HepG2 (cell line): Measurements from ENCODE around the gene PLPPR4. TPM values are rescaled to one million over a fixed set of nuclear protein-coding genes. Genes with fewer than 3 reads are reported as not detected.

Source experiments
- ATAC-seq: fragments of 200-7000 bp; cut with Tn5 transposase; 3 replicates; pipeline ENCODE4 v1.9.1; 2020; ENCODE audit warnings: mild to moderate bottlenecking, moderate library complexity
- BruUV-seq: library from RNA; stranded (reverse); fragments of 400-500 nt; replicated peaks from 2 replicates; lab custom pipeline; 2021; lab: Mats Ljungman, UMichigan
- CTCF ChIA-PET: fragments of 300-600 bp; formaldehyde crosslinking; extraction: SDS; loops from one replicate; lab custom pipeline; 2021; ENCODE audit warnings: low total read pairs, inconsistent platforms, low intra/inter-chr PET ratio; lab: Yijun Ruan, JAX
- POLR2A ChIA-PET: fragments of 350-600 bp; sonication (Branson Sonifier 250); formaldehyde crosslinking; loops from one replicate; lab custom pipeline; 2020; ENCODE audit warnings: antibody characterized with exemption, inconsistent platforms; lab: Yijun Ruan, JAX
- DNase-seq: peaks from one replicate; pipeline ENCODE4 v3.0.0-alpha.2; 2015; ENCODE audit warnings: low spot score
- FAIRE-seq: peaks from 3 replicates; lab custom pipeline; 2011; peaks lifted over from hg19 to GRCh38; lab: Jason Lieb, UNC
- H2AFZ ChIP-seq: one replicate; pipeline ENCODE4 v1.6.1; 2011; ENCODE audit warnings: low read length, inconsistent platforms
- H3K27ac ChIP-seq: fragments of 300-600 bp; 3 replicates; pipeline ENCODE4 v1.8.0; 2011; ENCODE audit warnings: mixed run types, mild to moderate bottlenecking, mixed read lengths, low read length, inconsistent platforms; ENCODE audit not compliant: insufficient read depth; ENCODE audit errors: extremely low read length
- H3K27me3 ChIP-seq, 2 experiments: fragments of 200-600 bp in 1 of 2; 2 replicates in 1 of 2; 3 replicates in 1 of 2; pipeline versions ENCODE4 v1.6.0 to v1.8.0; 2011; ENCODE audit warnings: low read length in 2 of 2, mild to moderate bottlenecking in 2 of 2, moderate library complexity in 2 of 2, inconsistent platforms in 1 of 2; ENCODE audit not compliant: insufficient read depth in 2 of 2, control insufficient read depth in 1 of 2
- H3K36me3 ChIP-seq, 2 experiments: fragments of 200-600 bp in 1 of 2; replicated peaks in 1 of 2; 2 replicates in 1 of 2; 3 replicates in 1 of 2; pipeline versions ENCODE4 v1.5.1 to v1.8.0; 2011; ENCODE audit warnings: low read length in 2 of 2, inconsistent platforms in 1 of 2; ENCODE audit not compliant: insufficient read depth in 2 of 2, control insufficient read depth in 1 of 2
- H3K4me1 ChIP-seq: 2 replicates; pipeline ENCODE4 v1.5.1; 2012; ENCODE audit warnings: low read length, inconsistent platforms; ENCODE audit not compliant: insufficient read depth
- H3K4me2 ChIP-seq: 2 replicates; pipeline ENCODE4 v1.6.0; 2011; ENCODE audit warnings: low read depth, low read length, inconsistent platforms
- H3K4me3 ChIP-seq, 3 experiments: fragments of 200-600 bp in 1 of 3; sonication (generic), shearing (Covaris generic) in 1 of 3; replicated peaks in 1 of 3; 2 replicates each; pipeline ENCODE4 v1.5.1; 2011 to 2016; ENCODE audit warnings: low read length in 3 of 3, inconsistent platforms in 2 of 3, low read depth in 2 of 3, mild to moderate bottlenecking in 2 of 3, control low read depth in 1 of 3, mixed read lengths in 1 of 3; ENCODE audit not compliant: insufficient read depth in 1 of 3
- H3K79me2 ChIP-seq: one replicate; pipeline ENCODE4 v1.6.1; 2011; ENCODE audit warnings: low read length, inconsistent platforms; ENCODE audit not compliant: insufficient read depth
- H3K9ac ChIP-seq: 2 replicates; pipeline ENCODE4 v1.6.0; 2011; ENCODE audit warnings: mild to moderate bottlenecking, low read depth, low read length, inconsistent platforms; ENCODE audit not compliant: insufficient read depth
- H3K9me3 ChIP-seq: 2 replicates; pipeline ENCODE4 v1.5.1; 2012; ENCODE audit warnings: mild to moderate bottlenecking, low read length
- H4K20me1 ChIP-seq: 2 replicates; pipeline ENCODE4 v1.6.0; 2011; ENCODE audit warnings: inconsistent platforms, mild to moderate bottlenecking, low read length, moderate library complexity; ENCODE audit not compliant: insufficient read depth
- AGO1 ChIP-seq: fragments of 200-400 bp; formaldehyde crosslinking; IDR thresholded peaks from 2 replicates; pipeline ENCODE4 v1.6.1; 2017; ENCODE audit warnings: mild to moderate bottlenecking, low read depth, low read length, moderate library complexity; ENCODE audit not compliant: poor library complexity, severe bottlenecking
- ATF7-NPFF ChIP-seq: sonication (generic); formaldehyde crosslinking; IDR thresholded peaks from 2 replicates; pipeline ENCODE4 v1.8.1; 2023; ENCODE audit warnings: mild to moderate bottlenecking, low read depth, missing genetic modification reagents, moderate library complexity
- HNRNPUL1 ChIP-seq: fragments of 200-400 bp; formaldehyde crosslinking; IDR thresholded peaks from 2 replicates; pipeline ENCODE4 v1.6.1; 2017; ENCODE audit warnings: low read depth, mild to moderate bottlenecking, low read length, moderate library complexity
- MXD3 ChIP-seq: IDR thresholded peaks from 2 replicates; pipeline ENCODE4 v1.6.1; 2016; ENCODE audit warnings: mild to moderate bottlenecking, missing biosample characterization, missing genetic modification reagents
- NFKB2 ChIP-seq: sonication (generic); formaldehyde crosslinking; IDR thresholded peaks from 2 replicates; pipeline ENCODE4 v1.4.0; 2020; ENCODE audit warnings: missing genetic modification reagents, borderline replicate concordance
- SPEN ChIP-seq: sonication (generic); formaldehyde crosslinking; IDR thresholded peaks from 2 replicates; pipeline ENCODE4 v1.5.1; 2020; ENCODE audit warnings: low read depth, mild to moderate bottlenecking, missing genetic modification reagents
- TFDP1 ChIP-seq: IDR thresholded peaks from 2 replicates; pipeline ENCODE4 v1.6.1; 2016; ENCODE audit warnings: missing compliant biosample characterization, missing genetic modification reagents, borderline replicate concordance
- THAP7 ChIP-seq: sonication (generic); formaldehyde crosslinking; IDR thresholded peaks from 2 replicates; pipeline ENCODE4 v1.8.1; 2023; ENCODE audit warnings: mild to moderate bottlenecking, missing genetic modification reagents
- ZKSCAN5 ChIP-seq: sonication (generic); formaldehyde crosslinking; IDR thresholded peaks from 2 replicates; pipeline ENCODE4 v1.5.1; 2020; ENCODE audit warnings: mild to moderate bottlenecking, missing genetic modification reagents
- ZNF121 ChIP-seq: sonication (generic); formaldehyde crosslinking; IDR thresholded peaks from 2 replicates; pipeline ENCODE4 v1.5.0; 2020; ENCODE audit warnings: mild to moderate bottlenecking, missing genetic modification reagents
- ZNF136 ChIP-seq: sonication (generic); formaldehyde crosslinking; IDR thresholded peaks from 2 replicates; pipeline ENCODE4 v1.8.1; 2022; ENCODE audit warnings: low read depth, mild to moderate bottlenecking, moderate library complexity, missing genetic modification reagents
- ZNF224 ChIP-seq: sonication (generic); formaldehyde crosslinking; IDR thresholded peaks from 2 replicates; pipeline ENCODE4 v1.5.0; 2020; ENCODE audit warnings: mild to moderate bottlenecking, missing genetic modification reagents
- ZNF235 ChIP-seq: sonication (generic); formaldehyde crosslinking; IDR thresholded peaks from 2 replicates; pipeline ENCODE4 v1.8.1; 2023; ENCODE audit warnings: mild to moderate bottlenecking, missing genetic modification reagents, borderline replicate concordance
- ZNF326 ChIP-seq: sonication (generic); formaldehyde crosslinking; IDR thresholded peaks from 2 replicates; pipeline ENCODE4 v1.4.0; 2020; ENCODE audit warnings: missing genetic modification reagents, borderline replicate concordance
- ZNF563 ChIP-seq: sonication (generic); formaldehyde crosslinking; IDR thresholded peaks from 2 replicates; pipeline ENCODE4 v1.8.0; 2022; ENCODE audit warnings: mild to moderate bottlenecking, moderate library complexity, missing genetic modification reagents
- WGBS: methylation state at CpG from one replicate; pipeline ENCODE4 v1.1.6; 2017; ENCODE audit warnings: low lambda C conversion rate; 5-methylcytosine and 5-hydroxymethylcytosine counted together
- in situ Hi-C: cut with HindIII; loops from 2 replicates; pipeline ENCODE4 v1.10.0; 2017; ENCODE audit warnings: low pct_unique_long_range_greater_than_20kb; ENCODE audit not compliant: extremely low pct_ligation_motif_present
- intact Hi-C: fragments of 100-400 bp; cut with micrococcal nuclease; formaldehyde crosslinking; loops from one replicate; pipeline ENCODE4 v1.10.0; 2022; ENCODE audit not compliant: unreplicated experiment
- polyA plus RNA-seq, 8 experiments: library from polyadenylated mRNA; depleted of rRNA in 3 of 8; stranded (reverse) in 7 of 8; unstranded in 1 of 8; fragments of >200 nt; fragmentation: Illumina TruSeq in 4 of 8; extraction: Trizol in 4 of 8; gene quantifications; 2 replicates each; pipeline versions ENCODE4 v1.2.1 to v1.2.3, GENCODE V29; 2011 to 2016; ENCODE audit warnings: low read depth in 4 of 8, missing spikeins in 1 of 8, mixed read lengths in 1 of 8; ENCODE audit not compliant: insufficient read depth in 1 of 8
- total RNA-seq, 5 experiments: library from RNA; depleted of rRNA; stranded (reverse); fragments of >200 nt; fragmentation: Illumina TruSeq; extraction: Trizol; gene quantifications; 2 replicates each; pipeline ENCODE4 v1.2.3, GENCODE V29; 2016; ENCODE audit warnings: low read depth in 1 of 5
- TF ChIP-seq, protein P1 (sequence below): sonication (generic); formaldehyde crosslinking; IDR thresholded peaks from 2 replicates; pipeline ENCODE4 v1.4.0; 2020; ENCODE audit warnings: missing genetic modification reagents, low read depth, mild to moderate bottlenecking, borderline replicate concordance

Gene PLPPR4
- total and polyA plus RNA-seq, 2 of the 13 experiments (the other 11 are each of a cell fraction or from before 2014, with no cell fraction given): not detected

DNA sequence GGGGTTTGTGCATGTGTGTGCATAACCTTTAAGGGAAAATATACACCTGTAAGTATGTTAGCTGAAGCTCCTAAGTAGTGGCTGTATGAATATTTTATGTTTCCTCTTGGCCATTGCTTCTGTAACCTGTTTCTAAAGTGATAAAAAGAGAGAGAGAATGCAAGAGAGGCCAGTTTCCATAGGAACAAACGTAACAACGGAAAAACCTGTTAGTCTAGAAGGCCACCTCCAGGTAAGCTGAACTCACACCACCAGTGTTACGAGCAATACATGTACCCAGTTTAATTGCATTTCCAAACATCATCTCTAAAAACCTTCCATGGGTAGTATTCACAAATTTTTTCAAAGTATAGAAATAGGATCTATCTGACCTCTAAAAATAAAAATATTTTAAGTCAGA is 63.1 kb downstream of the PLPPR4 start:
- no TSS peak for BruUV-seq
- Histone ChIP-seq H3K9ac (no peak overlapping the region), H2AFZ (no peak overlapping the region), H3K27me3 (no peaks in the 10 kb centered on the region), H3K79me2 (no peaks in the 10 kb centered on the region), H3K36me3 (no peaks in the 10 kb centered on the region), H3K9me3 (no peaks in the 10 kb centered on the region), H3K4me1 (no peaks in the 10 kb centered on the region), H3K4me3 (no peak overlapping the region), H4K20me1 (no peaks in the 10 kb centered on the region), H3K27ac (no peak overlapping the region), H3K4me2 (no peak overlapping the region)
- ATAC-seq (no peak), FAIRE-seq (no peak), DNase-seq (no peak)
- no peak for TF ChIP-seq ZNF121 (CRISPR knock-in tag)
- no peak for TF ChIP-seq HNRNPUL1
- TF ChIP-seq ZNF224 (CRISPR knock-in tag): no peak
- no peak for TF ChIP-seq TFDP1 (CRISPR knock-in tag)
- TF ChIP-seq, protein P1, sequence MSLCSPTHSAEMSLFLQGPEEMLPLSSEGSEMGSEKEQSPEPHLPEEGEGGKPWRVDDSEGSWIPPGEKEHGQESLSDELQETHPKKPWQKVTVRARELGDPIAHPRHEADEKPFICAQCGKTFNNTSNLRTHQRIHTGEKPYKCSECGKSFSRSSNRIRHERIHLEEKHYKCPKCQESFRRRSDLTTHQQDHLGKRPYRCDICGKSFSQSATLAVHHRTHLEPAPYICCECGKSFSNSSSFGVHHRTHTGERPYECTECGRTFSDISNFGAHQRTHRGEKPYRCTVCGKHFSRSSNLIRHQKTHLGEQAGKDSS: no peak
- no peak for TF ChIP-seq ZNF136 (CRISPR knock-in tag)
- no peak for TF ChIP-seq ZNF235 (CRISPR knock-in tag)
- TF ChIP-seq SPEN (CRISPR knock-in tag): no peak
- no peak for TF ChIP-seq ATF7-NPFF
- no peak for TF ChIP-seq ZNF326 (CRISPR knock-in tag)
- no peak for TF ChIP-seq ZNF563 (CRISPR knock-in tag)
- TF ChIP-seq AGO1: no peak
- TF ChIP-seq MXD3 (CRISPR knock-in tag): no peak
- no peak for TF ChIP-seq THAP7 (CRISPR knock-in tag)
- TF ChIP-seq ZKSCAN5: no peak
- TF ChIP-seq NFKB2 (CRISPR knock-in tag): no peak
- ChIA-PET CTCF (no interaction called here), POLR2A (no interaction called here)
- in situ Hi-C loops (loop anchor here (10.0 kb wide), 1 partner anchor 377 kb away; no protein-coding TSS in a partner anchor), intact Hi-C loops (loop anchor here (2.0 kb wide), 1 partner anchor 379 kb away; no protein-coding TSS in a partner anchor)
- whole genome bisulfite sequencing: 3% methylated on average over 3 of the region's 3 CpGs
